HepG2 (cell line): ENCODE data around the gene WBP1. TPM values are rescaled to one million over a fixed set of nuclear protein-coding genes. Genes with fewer than 3 reads are reported as not detected.
A peak's percentile ranks its signal among the peaks of the same experiment; 100 is the strongest.

Experiments
- ARNT2 ChIP-seq: sonication (generic); formaldehyde crosslinking; IDR thresholded peaks from 2 replicates; pipeline ENCODE4 v1.8.0; 2022; ENCODE audit warnings: mild to moderate bottlenecking, low read depth, missing genetic modification reagents, moderate library complexity
- BORCS8-MEF2B ChIP-seq: sonication (generic); formaldehyde crosslinking; IDR thresholded peaks from 2 replicates; pipeline ENCODE4 v1.8.0; 2022; ENCODE audit warnings: mild to moderate bottlenecking, missing genetic modification reagents
- CENPBD1 ChIP-seq: sonication (generic); formaldehyde crosslinking; IDR thresholded peaks from 2 replicates; pipeline ENCODE4 v1.8.0; 2022; ENCODE audit warnings: missing genetic modification reagents, low read depth, mild to moderate bottlenecking, borderline replicate concordance
- FIP1L1 ChIP-seq: fragments of 200-400 bp; formaldehyde crosslinking; IDR thresholded peaks from 2 replicates; pipeline ENCODE4 v1.6.1; 2018; ENCODE audit warnings: low read depth, mild to moderate bottlenecking, low read length, moderate library complexity, borderline replicate concordance; ENCODE audit not compliant: insufficient read depth
- FOXA1 ChIP-seq, 2 experiments: fragments of 450-650 bp in 1 of 2; sonication (generic) in 1 of 2; formaldehyde crosslinking in 1 of 2; IDR thresholded peaks; 2 replicates each; pipeline versions ENCODE4 v1.4.0 to v1.6.1; 2016 to 2020; ENCODE audit warnings: missing genetic modification reagents in 1 of 2
- GMEB1 ChIP-seq: sonication (generic); formaldehyde crosslinking; IDR thresholded peaks from 2 replicates; pipeline ENCODE4 v1.5.1; 2020; ENCODE audit warnings: missing genetic modification reagents, mild to moderate bottlenecking, borderline replicate concordance
- GRHL1 ChIP-seq: sonication (generic); formaldehyde crosslinking; conservative IDR thresholded peaks from 2 replicates; pipeline ENCODE4 v1.8.0; 2022; ENCODE audit warnings: missing genetic modification reagents
- IRF2 ChIP-seq: IDR thresholded peaks from 2 replicates; pipeline ENCODE4 v1.6.1; 2018; ENCODE audit warnings: missing genetic modification reagents, missing compliant biosample characterization
- KAT7 ChIP-seq: IDR thresholded peaks from 2 replicates; pipeline ENCODE4 v1.6.1; 2018; ENCODE audit warnings: borderline replicate concordance, missing compliant biosample characterization
- PRMT3 ChIP-seq: sonication (generic); formaldehyde crosslinking; IDR thresholded peaks from 2 replicates; pipeline ENCODE4 v1.8.1; 2022; ENCODE audit warnings: low read depth, mild to moderate bottlenecking, moderate library complexity, missing genetic modification reagents, borderline replicate concordance
- RAD51 ChIP-seq: fragments of 450-650 bp; IDR thresholded peaks from 2 replicates; pipeline ENCODE4 v1.6.1; 2016; ENCODE audit warnings: borderline replicate concordance
- RFX5 ChIP-seq: IDR thresholded peaks from 2 replicates; pipeline ENCODE4 v1.6.1; 2011; ENCODE audit warnings: low read depth, low read length, improper control_type of control experiment
- RORA ChIP-seq: sonication (generic); formaldehyde crosslinking; IDR thresholded peaks from 2 replicates; pipeline ENCODE4 v1.5.0; 2020; ENCODE audit warnings: mild to moderate bottlenecking, missing genetic modification reagents, moderate library complexity
- SMC3 ChIP-seq: IDR thresholded peaks from 2 replicates; pipeline ENCODE4 v1.6.1; 2011; ENCODE audit warnings: low read length, improper control_type of control experiment
- SNAPC2 ChIP-seq: sonication (generic); formaldehyde crosslinking; IDR thresholded peaks from 2 replicates; pipeline ENCODE4 v1.8.1; 2022; ENCODE audit warnings: mild to moderate bottlenecking, missing genetic modification reagents
- SOX6 ChIP-seq, 2 experiments: fragments of 450-650 bp in 1 of 2; sonication (generic) in 1 of 2; formaldehyde crosslinking in 1 of 2; IDR thresholded peaks; 2 replicates each; pipeline versions ENCODE4 v1.4.0 to v1.6.1; 2017 to 2020; ENCODE audit warnings: antibody characterized with exemption in 1 of 2, mild to moderate bottlenecking in 1 of 2, missing genetic modification reagents in 1 of 2
- SRSF9 ChIP-seq: fragments of 200-400 bp; formaldehyde crosslinking; IDR thresholded peaks from 2 replicates; pipeline ENCODE4 v1.6.1; 2018; ENCODE audit warnings: borderline replicate concordance, mild to moderate bottlenecking, low read depth, low read length; ENCODE audit not compliant: insufficient read depth, poor library complexity, severe bottlenecking
- SRY ChIP-seq: sonication (generic); formaldehyde crosslinking; IDR thresholded peaks from 2 replicates; pipeline ENCODE4 v1.8.0; 2022; ENCODE audit warnings: mild to moderate bottlenecking, missing genetic modification reagents
- ZBTB7A ChIP-seq: sonication (generic); formaldehyde crosslinking; IDR thresholded peaks from 2 replicates; pipeline ENCODE4 v1.8.0; 2022; ENCODE audit warnings: mild to moderate bottlenecking, missing genetic modification reagents
- ZFY ChIP-seq: sonication (generic); formaldehyde crosslinking; IDR thresholded peaks from 2 replicates; pipeline ENCODE4 v1.4.0; 2020; ENCODE audit warnings: missing genetic modification reagents
- ZNF260 ChIP-seq: sonication (generic); formaldehyde crosslinking; IDR thresholded peaks from 2 replicates; pipeline ENCODE4 v1.4.0; 2020; ENCODE audit warnings: missing genetic modification reagents, low read depth, mild to moderate bottlenecking, borderline replicate concordance
- ZNF576 ChIP-seq: sonication (generic); formaldehyde crosslinking; IDR thresholded peaks from 2 replicates; pipeline ENCODE4 v1.4.0; 2020; ENCODE audit warnings: mild to moderate bottlenecking, missing genetic modification reagents
- ZNF775 ChIP-seq: sonication (generic); formaldehyde crosslinking; IDR thresholded peaks from 2 replicates; pipeline ENCODE4 v1.4.0; 2020; ENCODE audit warnings: missing genetic modification reagents, mild to moderate bottlenecking, moderate library complexity, borderline replicate concordance
- ZSCAN12 ChIP-seq: sonication (generic); formaldehyde crosslinking; IDR thresholded peaks from 2 replicates; pipeline ENCODE4 v1.9.0; 2021; ENCODE audit warnings: mild to moderate bottlenecking, missing genetic modification reagents
- ZSCAN29 ChIP-seq: sonication (generic); formaldehyde crosslinking; conservative IDR thresholded peaks from 2 replicates; pipeline ENCODE4 v1.4.0; 2020; ENCODE audit warnings: mild to moderate bottlenecking, missing genetic modification reagents
- ZSCAN31 ChIP-seq: sonication (generic); formaldehyde crosslinking; IDR thresholded peaks from 2 replicates; pipeline ENCODE4 v1.5.0; 2020; ENCODE audit warnings: low read depth, mild to moderate bottlenecking, missing genetic modification reagents
- polyA plus RNA-seq, 8 experiments: library from polyadenylated mRNA; depleted of rRNA in 3 of 8; stranded (reverse) in 7 of 8; unstranded in 1 of 8; fragments of >200 nt; fragmentation: Illumina TruSeq in 4 of 8; extraction: Trizol in 4 of 8; gene quantifications; 2 replicates each; pipeline versions ENCODE4 v1.2.1 to v1.2.3, GENCODE V29; 2011 to 2016; ENCODE audit warnings: low read depth in 4 of 8, missing spikeins in 1 of 8, mixed read lengths in 1 of 8; ENCODE audit not compliant: insufficient read depth in 1 of 8
- total RNA-seq, 5 experiments: library from RNA; depleted of rRNA; stranded (reverse); fragments of >200 nt; fragmentation: Illumina TruSeq; extraction: Trizol; gene quantifications; 2 replicates each; pipeline ENCODE4 v1.2.3, GENCODE V29; 2016; ENCODE audit warnings: low read depth in 1 of 5

Gene WBP1
- total and polyA plus RNA-seq, 2 of the 13 experiments (the other 11 are each of a cell fraction or from before 2014, with no cell fraction given): 38.8 to 85.7 TPM

- TF ChIP-seq GMEB1 (CRISPR knock-in tag): peak; percentile 34; the same call in 1 of the 2 replicates
- TF ChIP-seq IRF2 (CRISPR knock-in tag): no peak
- TF ChIP-seq SOX6 (IDR thresholded peaks at IDR 0.05): no peak
- no peak for TF ChIP-seq SOX6 (CRISPR knock-in tag; IDR thresholded peaks at IDR 0.05)
- peak; percentile 74 for TF ChIP-seq ZSCAN31 (CRISPR knock-in tag)
- TF ChIP-seq SRY (CRISPR knock-in tag): 0 out of 2 replicates have a peak, but pooled peaks have one; percentile 72
- TF ChIP-seq ZNF260 (CRISPR knock-in tag): no peak
- no peak for TF ChIP-seq FOXA1 (IDR thresholded peaks at IDR 0.05)
- TF ChIP-seq FOXA1 (CRISPR knock-in tag; IDR thresholded peaks at IDR 0.05): no peak
- no peak for TF ChIP-seq CENPBD1 (CRISPR knock-in tag)
- TF ChIP-seq RORA: no peak
- TF ChIP-seq ZNF775: no peak
- peak; percentile 77 for TF ChIP-seq BORCS8-MEF2B (CRISPR knock-in tag)
- peak; percentile 74; the same call in 1 of the 2 replicates for TF ChIP-seq SNAPC2 (CRISPR knock-in tag)
- TF ChIP-seq RAD51: no peak
- no peak for TF ChIP-seq ZSCAN29 (CRISPR knock-in tag)
- no peak for TF ChIP-seq ZSCAN12 (CRISPR knock-in tag)
- no peak for TF ChIP-seq RFX5
- no peak for TF ChIP-seq FIP1L1
- peak; percentile 64; the same call in 1 of the 2 replicates for TF ChIP-seq ZBTB7A (CRISPR knock-in tag)
- TF ChIP-seq PRMT3 (CRISPR knock-in tag): 0 out of 2 replicates have a peak, but pooled peaks have one; percentile 26
- no peak for TF ChIP-seq GRHL1 (CRISPR knock-in tag)
- no peak for TF ChIP-seq ZNF576 (CRISPR knock-in tag)
- TF ChIP-seq KAT7 (CRISPR knock-in tag): no peak; the same call in 1 of the 2 replicates
- peak; percentile 59; the same call in 1 of the 2 replicates for TF ChIP-seq ZFY (CRISPR knock-in tag)
- no peak for TF ChIP-seq SRSF9
- TF ChIP-seq SMC3: no peak
- TF ChIP-seq ARNT2: 0 out of 2 replicates have a peak, but pooled peaks have one; percentile 22
These were observed 39.7 kb downstream of the WBP1 start (continued) for GRCh38 chr2:74497777-74498499.
